DOHH2 (cell line): ENCODE data around the gene PRDM15.

Source experiments
- H3F3A ChIP-seq: fragments of 200-600 bp; sonication (generic), shearing (Covaris generic); 2 replicates; pipeline ENCODE4 v1.6.0; 2016; ENCODE audit warnings: antibody characterized with exemption, mild to moderate bottlenecking; ENCODE audit not compliant: control insufficient read depth, insufficient read depth
- H3K27ac ChIP-seq: fragments of 200-600 bp; sonication (generic); 2 replicates; pipeline ENCODE4 v1.5.1; 2014; ENCODE audit warnings: low read depth, mild to moderate bottlenecking, low read length, moderate library complexity
- H3K27me3 ChIP-seq: fragments of 200-600 bp; sonication (generic); 2 replicates; pipeline ENCODE4 v1.6.1; 2014; ENCODE audit warnings: mild to moderate bottlenecking, low read length, mixed read lengths; ENCODE audit not compliant: control insufficient read depth
- H3K36me3 ChIP-seq: fragments of 200-600 bp; sonication (generic); 2 replicates; pipeline ENCODE4 v1.6.1; 2014; ENCODE audit warnings: mild to moderate bottlenecking, low read length, moderate library complexity, mixed read lengths; ENCODE audit not compliant: control insufficient read depth
- H3K4me1 ChIP-seq: fragments of 200-600 bp; sonication (generic); 2 replicates; pipeline ENCODE4 v1.6.1; 2014; ENCODE audit warnings: mild to moderate bottlenecking, low read length, mixed read lengths; ENCODE audit not compliant: control insufficient read depth
- H3K4me2 ChIP-seq: fragments of 200-600 bp; sonication (generic); 2 replicates; pipeline ENCODE4 v1.6.0; 2014; ENCODE audit warnings: mild to moderate bottlenecking, low read length, moderate library complexity
- H3K4me3 ChIP-seq: fragments of 200-600 bp; sonication (generic); 2 replicates; pipeline ENCODE4 v1.5.1; 2014; ENCODE audit warnings: mild to moderate bottlenecking, low read length, mixed read lengths
- H3K79me2 ChIP-seq: fragments of 200-600 bp; sonication (generic); 2 replicates; pipeline ENCODE4 v1.6.1; 2014; ENCODE audit warnings: mild to moderate bottlenecking, low read length, mixed read lengths; ENCODE audit not compliant: control insufficient read depth
- H3K9me2 ChIP-seq: fragments of 200-600 bp; sonication (generic); replicated peaks from 2 replicates; pipeline ENCODE4 v1.6.1; 2014; ENCODE audit warnings: mild to moderate bottlenecking, low read length, mixed read lengths; ENCODE audit not compliant: control insufficient read depth
- H3K9me3 ChIP-seq: fragments of 200-600 bp; sonication (generic); 2 replicates; pipeline ENCODE4 v1.6.1; 2014; ENCODE audit warnings: antibody characterized with exemption, low read length, mixed read lengths; ENCODE audit not compliant: control insufficient read depth, insufficient read depth
- H4K20me1 ChIP-seq: fragments of 200-600 bp; sonication (generic); 2 replicates; pipeline ENCODE4 v1.6.0; 2014; ENCODE audit warnings: low read depth, mild to moderate bottlenecking, antibody characterized with exemption, low read length, moderate library complexity; ENCODE audit not compliant: control insufficient read depth, insufficient read depth
- CTCF ChIP-seq: fragments of 200-600 bp; sonication (generic); IDR thresholded peaks from one replicate; pipeline ENCODE4 v1.5.1; 2014; ENCODE audit warnings: antibody characterized with exemption, mild to moderate bottlenecking, low read depth, low read length; ENCODE audit not compliant: poor library complexity, severe bottlenecking
- EZH2phosphoT487 ChIP-seq: fragments of 200-600 bp; sonication (generic); IDR thresholded peaks from 2 replicates; pipeline ENCODE4 v1.6.1; 2017; ENCODE audit warnings: borderline replicate concordance, mild to moderate bottlenecking, antibody characterized with exemption, low read length, moderate library complexity, mixed read lengths

Gene PRDM15

GRCh38 chr21:41761934-41762635 is 117.1 kb downstream of the PRDM15 start:
- Histone ChIP-seq H4K20me1 (no peaks in the 10 kb centered on the region), H3K4me1 (no peaks in the 10 kb centered on the region), H3K27me3 (peaks cover 22% of the 10 kb centered on the region), H3K79me2 (no peaks in the 10 kb centered on the region), H3K27ac (no peak overlapping the region), H3K4me3 (no peak overlapping the region), H3F3A (no peaks in the 10 kb centered on the region), H3K36me3 (no peaks in the 10 kb centered on the region), H3K4me2 (no peak overlapping the region), H3K9me3 (no peaks in the 10 kb centered on the region), H3K9me2 (no peaks in the 10 kb centered on the region)
- TF ChIP-seq EZH2phosphoT487 (no peak), CTCF (no peak)

DNA sequence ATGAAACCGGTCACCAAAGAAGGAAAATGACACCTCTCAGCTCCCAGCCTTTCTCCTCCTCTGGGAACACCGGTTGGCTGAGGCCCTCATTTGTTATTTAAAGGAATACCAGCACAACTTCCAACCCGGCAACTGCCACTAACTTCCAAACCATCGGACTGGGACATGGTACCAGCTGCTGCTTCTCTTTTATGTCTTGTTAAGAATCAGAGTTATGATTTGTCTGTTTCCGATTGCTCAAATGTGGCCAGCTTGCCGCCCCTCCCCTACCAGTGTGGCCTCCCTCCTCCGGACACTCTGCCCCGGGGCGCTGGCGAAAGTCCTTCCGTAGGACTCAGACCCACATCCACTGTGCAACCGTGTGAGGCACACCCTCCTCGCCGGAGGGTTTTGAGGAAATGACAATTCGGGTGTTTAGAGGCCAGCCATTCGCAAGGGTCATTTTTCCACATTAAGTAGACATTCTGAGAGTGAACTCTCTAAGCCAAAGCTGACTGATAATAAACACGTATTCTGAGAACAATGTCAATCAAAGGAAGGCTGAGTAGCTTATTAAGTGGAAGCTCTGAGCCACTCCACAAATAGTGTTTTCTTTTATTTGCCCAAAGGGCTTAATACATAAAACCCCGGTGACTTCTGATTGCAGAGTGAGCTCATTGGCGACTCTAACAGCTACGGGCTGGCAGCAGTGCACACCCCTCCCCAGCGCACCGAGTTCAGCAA is 117.8 kb downstream of the PRDM15 start:
- H3K4me3 ChIP-seq = no peak overlapping the region
- no peaks in the 10 kb centered on the region for H3K4me1 ChIP-seq
- no peaks in the 10 kb centered on the region for H3K9me3 ChIP-seq
- TF ChIP-seq EZH2phosphoT487 (no peak), CTCF (no peak)
- H4K20me1 ChIP-seq = no peaks in the 10 kb centered on the region
- H3K27me3 ChIP-seq = peaks cover 22% of the 10 kb centered on the region
- no peaks in the 10 kb centered on the region for H3K9me2 ChIP-seq
- H3K36me3 ChIP-seq = no peaks in the 10 kb centered on the region
- no peak overlapping the region for H3K27ac ChIP-seq
- no peaks in the 10 kb centered on the region for H3K79me2 ChIP-seq
- no peak overlapping the region for H3K4me2 ChIP-seq
- H3F3A ChIP-seq = no peaks in the 10 kb centered on the region

- H3K4me3 ChIP-seq = no peak overlapping the region
- H3K4me1 ChIP-seq = no peaks in the 10 kb centered on the region
- H3K36me3 ChIP-seq = no peaks in the 10 kb centered on the region
- no peaks in the 10 kb centered on the region for H4K20me1 ChIP-seq
- H3K4me2 ChIP-seq = no peak overlapping the region
- H3K9me3 ChIP-seq = no peaks in the 10 kb centered on the region
- no peaks in the 10 kb centered on the region for H3F3A ChIP-seq
- H3K79me2 ChIP-seq = no peaks in the 10 kb centered on the region
- no peak overlapping the region for H3K27ac ChIP-seq
- H3K27me3 ChIP-seq = peaks cover 22% of the 10 kb centered on the region
- no peaks in the 10 kb centered on the region for H3K9me2 ChIP-seq
- TF ChIP-seq EZH2phosphoT487 = no peak
- no peak for TF ChIP-seq CTCF
Observed at GRCh38 chr21:41760411-41760810, 118.7 kb downstream of the PRDM15 start.
